GM19193 (cell line): ENCODE data around the gene PPP1R9B.

Source experiments
- POLR2A ChIP-seq: IDR thresholded peaks from 4 replicates; pipeline ENCODE4 v1.6.1; 2011; ENCODE audit not compliant: insufficient read depth, insufficient read length; ENCODE audit errors: extremely low read depth

The PPP1R9B gene

DNA sequence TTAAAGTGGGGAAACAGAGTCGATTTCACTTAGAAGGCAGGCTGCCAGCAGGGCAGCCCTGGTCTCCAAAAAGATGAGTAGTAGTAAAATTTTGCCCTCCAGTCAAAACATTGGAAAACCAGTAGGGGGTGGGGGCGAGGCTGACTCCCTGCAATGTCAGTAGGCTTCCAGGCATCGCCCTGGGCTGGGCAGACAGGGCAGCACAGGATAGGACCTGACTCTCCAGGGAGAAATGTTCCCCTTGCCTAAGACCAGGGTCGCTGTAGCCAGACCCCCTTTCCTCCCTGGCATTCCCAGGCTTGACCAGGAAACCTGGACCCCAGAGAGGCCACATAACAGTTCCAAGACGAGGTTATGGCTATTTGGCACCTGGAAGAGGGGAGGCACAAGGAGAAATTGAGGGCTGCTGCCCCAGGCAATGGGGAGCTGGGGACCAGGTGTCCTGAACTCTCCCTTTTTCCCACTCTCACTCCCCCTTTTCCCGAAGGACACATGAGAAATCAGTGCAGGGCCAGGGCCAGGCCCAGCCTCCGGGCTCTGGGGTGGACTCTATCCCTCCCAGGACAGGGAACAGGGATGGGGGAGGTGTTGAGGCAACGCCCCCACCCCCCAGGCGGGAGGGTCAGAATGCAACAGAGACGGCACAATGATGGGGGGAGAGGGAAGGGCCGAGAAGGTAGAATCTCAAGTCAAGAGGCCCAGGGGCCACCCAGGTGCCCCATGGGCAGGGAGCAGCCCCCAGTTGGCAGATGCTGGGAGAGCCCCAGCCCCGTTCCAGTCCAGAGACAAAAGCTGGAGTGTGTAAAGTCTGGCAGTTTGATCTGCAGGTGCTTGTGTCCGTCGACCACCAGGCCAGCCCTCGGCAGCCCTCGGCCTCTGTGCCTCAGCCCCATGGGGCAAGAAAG lies 16.0 kb downstream of the PPP1R9B start:
- peak; percentile 15 for TF ChIP-seq POLR2A

DNA sequence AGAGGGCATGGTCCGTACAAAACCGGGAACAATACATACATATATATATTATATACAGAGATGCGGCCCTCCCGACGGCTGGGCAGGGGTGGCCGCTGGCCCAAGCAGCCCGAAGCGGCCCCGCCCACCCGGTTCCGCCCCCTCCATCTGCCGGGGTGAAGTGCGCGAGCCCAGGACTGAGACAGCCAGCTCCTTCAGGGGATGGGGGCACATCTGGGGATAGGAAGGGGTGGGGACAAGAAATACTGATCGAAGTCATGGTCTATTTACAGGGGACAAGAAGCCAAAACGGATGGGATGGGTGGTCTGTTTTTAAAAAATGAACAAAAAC lies 16.7 kb downstream of the PPP1R9B start:
- TF ChIP-seq POLR2A: no peak

DNA sequence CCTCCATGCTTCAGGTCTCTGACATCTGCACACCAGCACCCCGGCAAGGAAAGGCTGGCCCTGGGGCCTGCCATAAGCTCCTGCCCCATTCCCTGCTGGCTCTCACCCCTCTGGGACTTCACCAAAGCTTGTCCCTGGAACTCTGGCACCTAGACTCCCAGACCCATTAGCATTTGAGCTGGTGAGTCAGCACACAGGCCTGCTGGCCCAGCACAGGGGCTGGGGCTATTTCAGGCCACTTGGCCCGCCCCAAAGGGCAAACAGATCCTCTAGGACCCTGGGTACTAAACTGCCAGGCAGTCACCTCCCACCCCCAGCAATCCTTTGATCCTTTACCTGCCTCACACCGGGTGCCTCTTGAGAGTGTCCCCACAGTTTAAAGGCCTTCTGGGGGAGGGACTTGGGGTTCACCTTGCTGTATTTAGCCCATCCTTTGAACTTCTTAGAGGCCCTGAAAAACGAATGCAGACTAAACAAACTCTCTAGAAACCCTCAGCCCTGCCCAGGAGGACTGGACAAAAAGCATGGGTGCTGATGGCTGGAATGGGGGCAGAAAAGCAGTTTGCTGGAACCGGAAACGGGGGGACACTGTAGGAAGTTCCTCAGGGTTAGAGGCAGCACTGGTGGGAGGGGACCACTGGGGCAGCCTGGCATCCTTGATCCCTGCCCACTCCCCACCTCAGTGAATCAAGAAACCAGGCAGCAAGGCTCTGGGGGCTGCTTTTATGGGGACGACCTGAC lies 17.3 kb downstream of the PPP1R9B start:
- no peak for TF ChIP-seq POLR2A

DNA sequence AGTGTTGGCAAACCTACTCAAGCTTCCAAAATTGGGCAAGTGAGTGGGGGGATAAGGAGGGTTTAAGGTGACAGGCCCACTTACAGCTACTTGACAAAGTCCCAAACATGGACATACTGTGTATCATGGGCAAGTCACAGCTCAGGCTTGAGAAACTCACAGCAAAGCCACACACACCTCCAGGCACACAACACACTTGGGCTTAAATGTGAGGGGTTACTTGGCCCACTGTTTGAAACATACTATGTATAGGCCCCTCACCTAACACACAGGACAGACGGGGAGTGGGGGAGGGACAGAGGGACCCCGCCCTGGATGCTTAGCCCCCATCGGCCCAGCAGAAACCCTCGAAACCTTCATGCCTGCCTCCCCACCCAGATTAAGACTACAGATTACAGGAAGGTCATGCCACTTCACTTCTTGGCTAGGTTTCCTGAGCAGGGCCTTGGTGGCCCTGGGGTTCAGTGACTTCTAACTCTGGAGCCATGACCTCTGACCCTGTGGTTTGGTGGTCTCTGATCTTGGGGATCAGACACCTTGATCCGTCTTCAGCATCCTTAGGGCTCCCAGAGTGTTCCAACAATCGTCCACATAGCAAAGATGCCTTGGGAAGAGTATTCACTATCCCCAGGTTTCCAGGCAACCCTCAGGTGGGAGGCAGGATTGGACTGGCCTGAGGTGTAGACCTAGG lies 18.2 kb downstream of the PPP1R9B start:
- peak; percentile 41 for TF ChIP-seq POLR2A

DNA sequence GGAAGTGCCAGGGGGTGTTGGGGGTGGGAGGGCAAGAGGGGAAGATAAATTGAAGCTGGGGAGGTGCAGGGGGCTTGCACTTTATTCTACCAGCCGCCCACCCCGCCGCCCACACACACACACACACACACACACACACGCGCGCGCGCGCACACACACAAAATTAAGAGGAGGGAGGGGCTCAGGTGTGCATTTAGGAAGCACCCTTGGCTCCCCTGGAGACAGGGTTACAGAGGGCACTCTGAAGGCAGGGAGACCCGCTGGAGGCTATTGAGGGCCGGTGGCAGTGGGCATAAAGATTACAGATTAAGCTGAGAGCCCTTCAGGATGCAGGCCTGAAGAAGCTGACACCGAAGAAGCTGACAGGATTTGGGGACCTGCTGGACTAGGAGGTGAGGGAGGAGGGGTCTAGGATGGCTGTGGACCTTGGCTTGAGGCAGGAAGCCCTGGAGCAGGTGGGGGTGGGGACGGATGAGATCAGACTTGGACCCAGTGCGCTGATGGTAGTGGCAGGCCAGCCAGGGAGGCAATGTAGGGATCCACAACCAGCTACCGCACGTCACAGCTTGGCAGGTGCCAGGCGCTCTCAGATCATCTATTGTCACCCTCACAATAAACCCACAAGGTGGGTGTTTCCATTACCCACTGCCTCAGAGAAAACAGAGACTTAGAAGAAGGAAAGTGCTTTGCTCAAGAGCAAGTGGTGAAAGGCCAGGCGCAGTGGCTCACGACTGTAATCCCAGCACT lies 19.7 kb downstream of the PPP1R9B start:
- no peak for TF ChIP-seq POLR2A

DNA sequence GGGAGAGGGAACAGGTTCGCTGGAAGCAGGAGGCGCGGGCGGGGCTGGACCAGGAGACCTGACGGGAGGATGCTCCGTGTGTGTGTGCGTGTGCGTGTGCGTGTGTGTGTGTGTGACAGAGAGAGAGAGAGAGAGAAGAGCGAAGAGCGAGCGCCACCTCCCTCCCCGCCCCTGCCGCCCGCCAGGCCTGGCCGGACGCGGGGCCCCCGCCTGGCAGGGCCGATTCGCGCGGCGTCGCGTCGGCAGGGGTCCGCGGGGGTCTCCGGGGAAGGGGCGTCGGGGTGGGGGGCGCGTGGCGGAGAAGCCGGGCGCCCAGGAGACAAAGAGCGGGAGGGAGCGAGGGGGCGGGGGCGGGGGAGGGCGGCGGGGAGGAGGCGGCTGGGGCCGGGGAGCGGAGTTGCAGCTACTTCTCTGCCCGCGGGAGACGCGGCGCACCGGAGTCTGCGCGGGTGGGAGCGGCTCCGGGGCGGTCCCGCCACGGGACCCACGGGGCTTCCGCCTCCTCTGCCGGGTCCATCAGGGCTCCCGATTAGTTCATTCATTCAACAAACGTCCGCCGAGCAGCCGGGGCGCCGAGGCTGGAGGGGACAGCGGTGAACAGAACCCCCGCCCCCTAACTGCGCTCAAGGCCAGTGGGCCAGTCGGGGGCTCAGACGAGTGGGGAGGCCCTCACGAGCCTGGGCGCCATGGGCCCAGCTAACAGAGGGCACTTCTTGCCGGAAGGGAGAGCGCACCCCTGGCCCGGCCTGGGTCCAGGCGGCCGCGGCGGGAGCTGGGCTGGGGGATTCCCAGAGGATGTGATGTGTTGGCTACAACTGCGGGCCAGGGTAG lies 20.5 kb downstream of the PPP1R9B start, which contains the start of gene SAMD14:
TSS of gene SAMD14 (minus strand) at position 433 of the 831 bp plus-strand sequence. CDS start 5,201 bp downstream, outside the sequence.
- no peak for TF ChIP-seq POLR2A

DNA sequence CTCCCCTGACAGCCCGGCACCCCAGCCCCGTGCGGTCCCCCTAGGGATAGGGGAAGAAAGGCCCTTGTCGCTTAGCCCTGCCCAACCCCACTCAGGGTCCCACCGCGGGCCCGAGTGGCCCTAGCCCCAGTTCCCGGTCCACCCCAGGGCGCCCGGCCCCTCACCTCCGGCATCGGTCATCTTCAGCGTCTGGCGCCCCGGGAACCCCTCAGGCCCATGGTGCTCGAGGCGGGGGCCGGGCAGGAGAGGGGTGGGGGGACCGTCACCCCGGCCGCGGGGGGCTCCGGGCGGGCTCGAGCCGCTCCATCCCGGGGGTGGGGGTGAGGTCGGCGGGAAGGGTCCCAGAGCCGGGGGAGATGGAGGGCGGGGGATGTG lies 21.1 kb downstream of the PPP1R9B start:
- TF ChIP-seq POLR2A: no peak

DNA sequence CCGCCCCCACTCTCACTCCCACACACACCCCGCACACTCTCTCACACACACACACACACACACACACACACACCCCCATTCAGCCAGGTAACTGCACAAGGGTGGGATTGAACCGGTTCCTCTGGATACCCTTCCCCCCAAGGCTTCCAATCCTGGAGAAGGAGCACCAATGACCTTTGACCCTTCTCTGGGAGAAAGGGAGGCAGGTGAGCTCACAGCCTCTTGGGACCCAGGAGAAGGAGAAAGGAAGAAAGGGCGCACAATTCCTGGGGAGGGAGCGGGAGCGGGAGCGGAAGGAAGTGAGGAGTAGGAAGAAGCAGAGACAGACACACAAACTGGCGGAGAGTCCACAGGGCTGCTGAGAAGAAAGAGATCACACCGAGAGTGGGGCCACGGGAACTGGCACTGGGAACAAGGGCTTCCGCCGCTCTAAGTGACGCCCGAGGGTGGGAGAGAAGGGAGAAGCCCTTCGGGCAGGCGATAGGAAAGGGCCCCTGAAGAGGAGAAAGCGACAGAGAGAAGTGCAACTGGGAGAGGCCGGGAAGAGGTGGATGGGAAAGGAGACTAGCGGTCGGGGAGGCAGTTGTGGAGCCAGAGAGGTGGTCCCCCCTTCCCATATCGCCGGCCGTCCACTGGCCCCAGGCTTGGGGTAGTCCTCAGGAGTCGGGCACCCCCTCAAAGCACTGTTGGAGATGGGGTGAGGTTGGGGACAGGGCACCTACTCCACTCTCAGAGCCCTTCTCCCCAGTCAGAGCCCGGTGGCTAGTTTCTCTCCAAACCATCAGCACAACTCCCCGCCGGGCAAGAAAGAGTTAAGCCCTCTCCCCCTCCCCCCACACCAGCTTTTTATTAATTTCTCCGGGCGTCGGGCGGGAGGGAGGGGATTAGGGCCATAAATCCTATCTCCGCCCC lies 21.8 kb downstream of the PPP1R9B start:
- TF ChIP-seq POLR2A: no peak

DNA sequence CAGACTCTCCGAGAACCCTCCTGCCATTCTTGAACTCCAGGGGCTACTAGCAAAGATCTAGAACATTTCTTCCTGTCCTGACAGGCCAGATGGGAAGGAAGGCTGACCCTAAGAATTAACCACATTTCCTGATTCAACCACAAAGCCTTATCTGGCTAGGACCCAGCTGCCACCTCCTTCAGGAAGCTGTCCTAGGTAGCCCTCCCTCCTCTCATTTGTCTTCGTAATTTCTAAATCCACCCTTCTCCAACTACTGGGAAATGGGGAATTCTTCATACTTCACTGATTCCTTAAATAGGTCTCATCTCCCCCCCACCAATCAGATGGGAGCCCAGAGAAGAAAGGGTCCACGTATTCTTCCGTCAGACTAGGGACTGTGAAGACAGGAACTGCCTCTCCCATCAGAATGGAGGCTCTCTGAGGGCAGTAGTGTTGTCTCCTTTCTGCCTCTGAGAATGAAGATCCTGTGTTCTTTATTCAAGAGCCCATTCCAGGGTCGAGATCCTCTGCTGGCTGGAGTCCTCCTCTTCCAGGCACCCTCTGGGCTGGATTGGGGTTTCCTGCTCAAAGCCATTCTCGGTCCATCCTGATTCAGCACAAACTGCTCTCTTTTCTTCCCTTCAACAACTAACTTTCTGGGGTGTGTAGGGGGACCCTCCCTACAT lies 22.6 kb downstream of the PPP1R9B start:
- no peak for TF ChIP-seq POLR2A

DNA sequence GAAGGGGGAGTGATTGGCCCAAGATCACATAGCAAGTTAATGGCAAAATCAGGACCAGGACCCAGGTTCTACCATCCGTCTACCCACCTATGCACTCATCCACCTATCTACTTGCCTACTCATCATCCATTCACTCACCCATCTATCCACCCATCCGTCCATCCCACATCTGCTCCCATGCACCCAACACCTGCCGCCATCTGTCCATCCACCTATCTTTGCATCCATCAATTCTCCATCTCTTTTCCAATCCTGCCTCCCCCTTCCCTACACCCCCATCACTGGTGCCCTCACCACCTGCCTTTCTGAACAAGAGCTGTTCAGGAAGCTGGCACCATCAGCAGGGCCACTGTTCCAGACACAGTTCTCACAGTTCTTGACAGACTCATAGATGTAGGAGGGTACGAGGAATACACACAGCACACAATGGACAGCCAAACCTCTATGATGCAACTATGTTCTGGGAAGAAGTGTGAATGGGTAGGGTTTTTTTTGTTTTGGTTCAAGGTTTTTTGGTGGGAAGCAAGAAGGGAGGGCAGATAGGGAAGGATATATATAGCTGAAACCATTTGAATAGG lies 25.0 kb downstream of the PPP1R9B start:
- TF ChIP-seq POLR2A: no peak

DNA sequence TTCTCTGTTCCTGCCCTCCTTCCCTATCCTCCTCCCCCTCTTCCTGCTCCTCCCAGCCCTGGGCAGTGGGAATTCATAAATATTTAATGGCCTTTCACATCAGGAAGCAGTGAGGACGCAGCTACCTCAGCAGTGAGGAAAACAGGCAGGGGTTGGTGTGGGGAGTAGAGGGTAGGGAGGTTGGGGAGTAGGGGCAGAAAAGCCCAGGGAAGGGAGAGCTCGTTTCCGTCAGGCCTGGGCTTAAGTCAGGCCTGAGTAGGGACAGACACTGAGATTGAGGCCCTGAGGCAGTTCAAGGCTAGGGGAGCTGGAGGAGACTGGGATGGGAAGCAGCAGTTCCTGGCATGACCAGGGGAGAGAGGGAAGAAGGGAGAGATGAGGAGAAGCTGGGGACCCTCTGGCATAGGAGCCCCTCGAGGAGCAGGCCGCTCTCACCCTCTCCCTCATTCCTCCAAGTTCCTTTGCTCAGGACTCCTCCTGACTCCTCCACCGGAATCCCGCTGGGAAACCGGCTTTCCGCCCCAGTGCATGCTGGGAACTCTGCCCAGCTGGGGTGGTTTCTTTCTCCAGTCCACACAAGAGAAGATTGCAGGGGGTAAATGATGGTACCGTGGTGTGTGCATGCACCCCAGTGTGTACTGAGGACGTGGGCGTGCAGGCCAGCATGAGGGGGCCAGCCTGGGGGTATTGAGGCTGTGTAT lies 26.7 kb downstream of the PPP1R9B start:
- TF ChIP-seq POLR2A: no peak

DNA sequence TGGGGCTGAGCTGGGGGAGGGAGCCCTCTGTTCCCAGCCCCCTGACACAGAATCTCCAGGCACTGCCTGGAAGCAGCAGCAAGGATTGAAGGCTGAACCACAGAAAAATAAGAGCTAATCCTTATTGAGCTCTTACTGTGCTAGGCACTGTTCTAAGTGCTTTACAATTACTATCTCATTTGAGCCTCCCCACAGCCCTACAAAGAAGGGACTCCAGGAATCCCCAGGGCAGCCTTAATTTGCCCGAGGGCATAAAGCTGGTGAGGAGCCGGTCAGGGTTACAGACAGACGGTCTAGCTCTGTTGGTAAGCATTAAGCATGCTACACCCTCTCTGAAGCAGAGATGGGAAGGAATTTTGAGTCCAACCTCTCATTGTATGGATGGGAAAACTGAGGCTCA lies 27.5 kb downstream of the PPP1R9B start:
- no peak for TF ChIP-seq POLR2A
